ENCODE results near the gene CUL2.
A peak's percentile ranks its signal among the peaks of the same experiment; 100 is the strongest.

CUL2 gene

DNA sequence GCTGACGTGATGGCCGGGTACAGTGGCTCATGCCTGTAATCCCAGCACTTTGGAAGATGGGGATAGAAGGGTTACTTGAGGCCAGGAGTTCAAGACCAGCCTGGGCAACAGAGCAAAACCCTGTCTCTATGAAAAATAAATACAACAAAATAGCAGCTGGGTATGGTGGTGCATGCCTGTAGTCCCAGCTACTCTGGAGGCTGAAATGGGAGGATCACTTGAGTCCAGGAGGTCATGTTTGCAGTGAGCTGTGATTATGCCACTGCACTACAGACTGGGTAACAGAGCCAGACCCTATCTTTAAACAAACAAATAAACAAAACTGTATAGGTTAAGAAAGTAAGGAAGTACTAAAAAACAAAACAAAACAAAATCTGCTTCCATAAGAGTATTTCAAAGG is 6.2 kb upstream of the CUL2 start:
- H3K4me2 ChIP-seq (ENCODE audit: low read depth, low read length, poor library complexity, severe bottlenecking): no peak overlapping the region
- H2AFZ ChIP-seq (ENCODE audit: low read depth, low read length, severe bottlenecking): no peak overlapping the region
- no peak overlapping the region for H3K4me3 ChIP-seq (ENCODE audit: insufficient read depth, low read length, poor library complexity, severe bottlenecking)
- no peaks in the 10 kb centered on the region for H3K9me2 ChIP-seq (replicated peaks; ENCODE audit: insufficient read depth, low read length)
- no peaks in the 10 kb centered on the region for H3K79me2 ChIP-seq (ENCODE audit: insufficient read depth, low read length)
- no peak for TF ChIP-seq EZH2phosphoT487 (conservative IDR thresholded peaks at IDR 0.05; ENCODE audit: low read length)
- TF ChIP-seq, protein P1, sequence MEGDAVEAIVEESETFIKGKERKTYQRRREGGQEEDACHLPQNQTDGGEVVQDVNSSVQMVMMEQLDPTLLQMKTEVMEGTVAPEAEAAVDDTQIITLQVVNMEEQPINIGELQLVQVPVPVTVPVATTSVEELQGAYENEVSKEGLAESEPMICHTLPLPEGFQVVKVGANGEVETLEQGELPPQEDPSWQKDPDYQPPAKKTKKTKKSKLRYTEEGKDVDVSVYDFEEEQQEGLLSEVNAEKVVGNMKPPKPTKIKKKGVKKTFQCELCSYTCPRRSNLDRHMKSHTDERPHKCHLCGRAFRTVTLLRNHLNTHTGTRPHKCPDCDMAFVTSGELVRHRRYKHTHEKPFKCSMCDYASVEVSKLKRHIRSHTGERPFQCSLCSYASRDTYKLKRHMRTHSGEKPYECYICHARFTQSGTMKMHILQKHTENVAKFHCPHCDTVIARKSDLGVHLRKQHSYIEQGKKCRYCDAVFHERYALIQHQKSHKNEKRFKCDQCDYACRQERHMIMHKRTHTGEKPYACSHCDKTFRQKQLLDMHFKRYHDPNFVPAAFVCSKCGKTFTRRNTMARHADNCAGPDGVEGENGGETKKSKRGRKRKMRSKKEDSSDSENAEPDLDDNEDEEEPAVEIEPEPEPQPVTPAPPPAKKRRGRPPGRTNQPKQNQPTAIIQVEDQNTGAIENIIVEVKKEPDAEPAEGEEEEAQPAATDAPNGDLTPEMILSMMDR (IDR thresholded peaks at IDR 0.05; ENCODE audit: insufficient read depth, low read length, poor library complexity, severe bottlenecking): no peak
- no peak overlapping the region for H3K9ac ChIP-seq (ENCODE audit: low read length)
- H3K36me3 ChIP-seq (ENCODE audit: low read length): no peaks in the 10 kb centered on the region
- no peaks in the 10 kb centered on the region for H3K27me3 ChIP-seq (ENCODE audit: low read length)
- H4K20me1 ChIP-seq (ENCODE audit: low read depth, low read length): no peaks in the 10 kb centered on the region
- no peaks in the 10 kb centered on the region for H3F3A ChIP-seq (ENCODE audit: insufficient read depth)
- no peak overlapping the region for H3K27ac ChIP-seq (ENCODE audit: low read depth, low read length)
- H3K9me3 ChIP-seq (ENCODE audit: insufficient read depth, low read length): peaks cover 6% of the 10 kb centered on the region; the same call in 1 of the 2 replicates

DNA sequence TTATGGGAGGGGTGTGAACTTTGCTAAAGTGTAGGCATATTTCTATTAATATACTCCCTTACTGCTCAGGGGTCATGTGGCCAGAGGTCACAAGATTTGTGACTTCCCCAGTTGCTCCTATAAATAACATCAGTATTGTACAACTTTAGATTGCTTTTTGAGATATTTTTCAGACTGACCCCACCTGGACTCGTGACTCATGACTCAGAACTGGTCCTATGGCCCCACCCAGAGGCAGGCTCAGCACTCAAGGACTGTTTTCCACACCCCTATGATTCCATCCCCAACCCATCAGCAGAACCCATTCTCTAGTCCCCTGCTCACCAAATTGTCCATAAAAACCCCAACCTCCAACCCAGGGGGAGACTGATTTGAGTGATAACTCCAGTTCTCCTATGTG is 2.7 kb upstream of the CUL2 start:
- H2AFZ ChIP-seq (ENCODE audit: low read depth, low read length, severe bottlenecking): no peak overlapping the region
- no peaks in the 10 kb centered on the region for H3K36me3 ChIP-seq (ENCODE audit: low read length)
- H3K9ac ChIP-seq (ENCODE audit: low read length): no peak overlapping the region
- H3K27me3 ChIP-seq (ENCODE audit: low read length): no peaks in the 10 kb centered on the region
- H3K4me2 ChIP-seq (ENCODE audit: low read depth, low read length, poor library complexity, severe bottlenecking): no peak overlapping the region
- H3K79me2 ChIP-seq (ENCODE audit: insufficient read depth, low read length): peaks cover 23% of the 10 kb centered on the region
- no peaks in the 10 kb centered on the region for H3K9me2 ChIP-seq (replicated peaks; ENCODE audit: insufficient read depth, low read length)
- H3K9me3 ChIP-seq (ENCODE audit: insufficient read depth, low read length): peaks cover 6% of the 10 kb centered on the region; the same call in 1 of the 2 replicates
- H4K20me1 ChIP-seq (ENCODE audit: low read depth, low read length): no peaks in the 10 kb centered on the region
- no peak overlapping the region for H3K27ac ChIP-seq (ENCODE audit: low read depth, low read length)
- no peak for TF ChIP-seq EZH2phosphoT487 (conservative IDR thresholded peaks at IDR 0.05; ENCODE audit: low read length)
- TF ChIP-seq, protein P1 (IDR thresholded peaks at IDR 0.05; ENCODE audit: insufficient read depth, low read length, poor library complexity, severe bottlenecking): no peak
- H3F3A ChIP-seq (ENCODE audit: insufficient read depth): no peaks in the 10 kb centered on the region
- H3K4me3 ChIP-seq (ENCODE audit: insufficient read depth, low read length, poor library complexity, severe bottlenecking): no peak overlapping the region

DNA sequence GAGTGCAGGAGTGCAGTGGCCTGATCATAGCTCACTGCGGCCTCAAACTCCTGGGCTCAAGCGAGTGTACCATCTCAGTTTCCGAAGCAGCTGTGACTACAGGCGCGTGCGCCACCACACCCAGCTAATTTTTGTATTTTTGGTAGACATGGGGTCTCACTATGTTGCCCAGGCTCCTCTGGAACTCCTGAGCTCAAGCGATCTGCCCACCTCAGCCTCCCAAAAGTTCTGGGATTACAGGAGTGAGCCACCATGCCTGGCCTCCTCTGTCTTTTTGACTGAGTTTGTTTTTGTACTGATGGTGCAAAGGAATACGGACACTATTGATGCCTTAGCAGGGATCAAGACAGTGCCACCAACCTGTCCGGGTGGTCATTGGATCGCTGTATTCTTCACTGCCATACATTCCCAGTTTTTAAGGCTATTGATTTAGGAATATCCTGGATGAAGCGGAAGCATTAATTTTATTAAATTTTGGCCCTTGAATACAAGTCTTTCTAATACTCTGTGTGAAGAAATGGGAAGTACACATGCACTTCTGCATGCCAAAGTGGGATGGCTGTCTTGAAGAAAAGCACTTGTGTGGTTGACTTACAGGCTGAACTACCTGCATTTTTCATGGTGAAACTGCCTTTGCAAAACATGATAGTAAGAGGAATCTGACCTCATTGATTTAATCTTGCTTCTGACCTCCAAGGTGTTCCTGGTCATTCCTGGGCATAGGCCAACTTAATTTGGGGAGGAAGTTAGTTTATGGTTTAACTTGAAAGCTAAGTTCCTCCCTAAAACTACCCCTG is 2.1 kb upstream of the CUL2 start:
- no peaks in the 10 kb centered on the region for H4K20me1 ChIP-seq (ENCODE audit: low read depth, low read length)
- peaks cover 30% of the 10 kb centered on the region for H3K79me2 ChIP-seq (ENCODE audit: insufficient read depth, low read length)
- TF ChIP-seq EZH2phosphoT487 (conservative IDR thresholded peaks at IDR 0.05; ENCODE audit: low read length): no peak
- TF ChIP-seq, protein P1 (IDR thresholded peaks at IDR 0.05; ENCODE audit: insufficient read depth, low read length, poor library complexity, severe bottlenecking): no peak
- H3K27me3 ChIP-seq (ENCODE audit: low read length): no peaks in the 10 kb centered on the region
- H3K36me3 ChIP-seq (ENCODE audit: low read length): no peaks in the 10 kb centered on the region
- H3K4me2 ChIP-seq (ENCODE audit: low read depth, low read length, poor library complexity, severe bottlenecking): no peak overlapping the region
- H3K9me3 ChIP-seq (ENCODE audit: insufficient read depth, low read length): peaks cover 6% of the 10 kb centered on the region; the same call in 1 of the 2 replicates
- no peak overlapping the region for H3K4me3 ChIP-seq (ENCODE audit: insufficient read depth, low read length, poor library complexity, severe bottlenecking)
- no peaks in the 10 kb centered on the region for H3F3A ChIP-seq (ENCODE audit: insufficient read depth)
- no peak overlapping the region for H3K9ac ChIP-seq (ENCODE audit: low read length)
- H3K27ac ChIP-seq (ENCODE audit: low read depth, low read length): no peak overlapping the region
- no peaks in the 10 kb centered on the region for H3K9me2 ChIP-seq (replicated peaks; ENCODE audit: insufficient read depth, low read length)
- peak overlapping the region; percentile 76 for H2AFZ ChIP-seq (ENCODE audit: low read depth, low read length, severe bottlenecking)
